C4-2B (cell line): ENCODE measurements around the gene SP140.

Source experiments
- CTCF ChIP-seq: fragments of 450-650 bp; conservative IDR thresholded peaks from 2 replicates; pipeline ENCODE4 v1.5.1; 2017; ENCODE audit warnings: mild to moderate bottlenecking
- ZFX ChIP-seq: fragments of 450-650 bp; IDR thresholded peaks from 2 replicates; pipeline ENCODE4 v1.6.1; 2017

GRCh38 chr2:230205034-230205433 is 20.5 kb upstream of the SP140 start:
- TF ChIP-seq CTCF = no peak
- TF ChIP-seq ZFX = no peak
